Kidney capillary endothelial cell (primary cell): ENCODE measurements around the gene HDAC4.
A peak's percentile ranks its signal among the peaks of the same experiment; 100 is the strongest.

Experiments used
- DNase-seq: peaks from one replicate; pipeline ENCODE4 v3.0.0-alpha.2; 2018; ENCODE audit warnings: low spot score

The HDAC4 gene

GRCh38 chr2:239152239-239152915, 248.4 kb downstream of the HDAC4 start:
- DNase-seq, result no peak

DNA sequence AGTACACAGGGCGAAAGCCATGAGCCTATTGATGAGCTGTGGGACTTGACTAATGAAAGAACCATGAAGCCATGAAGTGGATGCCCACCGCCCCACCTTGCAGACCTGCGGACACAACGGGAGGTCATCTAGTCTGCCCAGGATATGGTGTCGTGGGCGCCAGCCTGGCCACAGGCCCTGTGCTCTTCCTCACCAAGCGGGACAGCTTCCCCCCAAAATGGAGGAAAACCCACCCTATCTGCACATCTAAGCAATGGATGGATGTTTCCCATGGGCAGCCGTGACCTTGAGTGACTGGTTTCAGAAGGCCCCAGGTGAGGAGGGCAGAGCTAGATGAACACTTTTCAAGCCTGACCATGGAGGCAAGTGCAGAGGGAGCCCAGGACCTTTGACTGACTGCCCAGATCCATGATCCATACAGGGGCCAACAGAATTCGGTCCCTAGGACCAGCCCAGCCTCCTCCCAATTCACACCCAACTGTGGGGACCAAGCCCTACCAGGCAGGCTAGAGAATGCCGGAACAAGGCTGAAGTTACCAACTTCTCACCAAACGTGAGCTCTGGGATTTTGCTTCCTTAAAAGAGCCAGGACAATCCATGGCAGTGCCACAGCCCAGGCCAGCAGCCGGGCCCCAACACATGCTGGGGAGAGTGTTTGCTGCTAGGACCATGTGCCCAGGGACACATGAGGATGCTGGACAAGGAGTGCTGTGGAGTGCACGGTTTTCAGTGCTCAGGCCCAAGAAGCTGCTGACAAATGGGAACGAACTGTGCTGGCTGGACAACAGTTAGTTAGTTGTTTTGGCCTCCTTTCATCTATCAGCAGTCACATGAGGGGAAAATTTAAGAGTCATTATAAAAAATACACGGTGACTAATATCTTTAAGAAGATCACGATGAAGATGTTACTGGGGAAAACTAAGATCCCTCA, 249.4 kb downstream of the HDAC4 start:
- DNase-seq, result no peak

DNA sequence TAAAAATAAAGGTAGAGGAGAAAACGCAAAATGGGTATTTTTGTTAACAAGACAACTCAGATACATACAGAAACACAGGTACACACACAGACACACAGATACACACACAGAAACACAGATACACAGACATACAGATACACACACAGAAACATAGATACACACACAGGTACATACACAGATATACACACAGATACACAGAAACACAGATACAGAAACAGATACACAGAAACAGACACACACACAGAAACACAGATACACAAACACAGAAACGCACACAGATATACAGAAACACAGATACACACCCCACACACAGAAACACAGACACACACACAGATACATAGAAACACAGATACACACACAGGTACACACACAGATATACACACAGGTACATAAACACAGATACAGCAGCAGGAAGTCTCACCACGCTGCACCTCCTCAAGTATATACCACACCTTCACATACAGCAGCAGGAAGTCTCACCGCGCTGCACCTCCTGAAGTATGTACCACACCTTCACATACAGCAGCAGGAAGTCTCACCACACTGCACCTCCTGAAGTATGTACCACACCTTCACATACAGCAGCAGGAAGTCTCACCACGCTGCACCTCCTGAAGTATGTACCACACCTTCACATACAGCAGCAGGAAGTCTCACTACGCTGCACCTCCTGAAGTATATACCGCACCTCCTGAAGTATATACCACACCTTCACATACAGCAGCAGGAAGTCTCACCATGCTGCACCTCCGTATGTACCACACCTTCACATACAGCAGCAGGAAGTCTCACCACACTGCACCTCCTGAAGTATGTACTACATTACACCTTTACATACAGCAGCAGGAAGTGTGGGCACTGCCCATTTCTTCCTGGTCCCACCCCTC, 250.5 kb downstream of the HDAC4 start:
- no peak for DNase-seq

DNA sequence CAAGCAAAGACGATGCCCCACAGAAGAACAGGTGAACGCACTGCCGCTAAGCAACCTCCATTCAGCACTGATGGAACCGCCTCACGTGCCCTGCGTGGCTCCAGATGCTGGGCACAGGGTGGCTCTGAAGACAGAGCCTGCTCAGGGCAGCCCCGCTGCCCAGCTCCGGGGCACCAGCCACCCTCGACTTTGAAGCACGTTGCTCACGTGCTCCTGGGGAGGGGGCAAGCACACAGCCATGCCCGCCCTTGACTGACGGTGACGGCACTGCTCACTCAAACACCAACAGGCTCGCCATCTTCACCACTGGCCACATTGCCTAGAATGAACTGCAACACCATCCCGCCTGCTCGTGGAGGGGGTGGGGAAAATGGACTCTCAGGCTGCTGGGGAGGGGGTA, 251.3 kb downstream of the HDAC4 start:
- DNase-seq, result no peak

DNA sequence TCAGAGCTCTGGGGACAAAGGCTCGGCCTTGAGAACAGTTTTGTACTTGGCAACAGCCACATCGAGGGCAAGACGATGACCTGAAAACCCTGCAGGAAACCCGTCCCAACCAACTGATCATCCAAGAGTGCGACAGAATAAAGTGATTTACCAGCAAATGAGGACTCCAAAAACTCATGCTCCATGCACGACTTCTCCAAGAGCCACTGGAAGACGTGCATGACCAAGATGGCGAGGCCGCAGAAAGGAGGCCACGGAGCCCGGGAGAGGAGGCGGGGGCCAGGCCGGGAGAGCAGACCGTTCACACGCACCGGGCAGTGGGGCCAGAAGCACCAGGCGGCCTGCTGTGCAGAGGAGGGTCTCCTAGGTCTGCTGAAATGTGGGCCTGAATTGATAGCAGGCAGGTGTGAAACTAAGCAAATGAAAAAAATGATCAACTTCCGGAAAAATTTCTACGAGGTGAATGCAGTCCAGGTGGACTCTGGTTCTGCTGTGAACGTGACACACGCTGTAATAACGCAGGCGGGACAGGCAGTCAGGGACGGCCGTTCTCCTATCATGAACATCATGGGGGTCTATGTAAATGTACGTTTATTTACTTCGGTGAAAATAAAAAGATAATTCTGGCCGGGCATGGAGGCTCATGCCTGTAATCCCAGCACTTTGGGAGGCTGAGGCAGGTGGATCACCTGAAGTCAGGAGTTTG, 252.2 kb downstream of the HDAC4 start:
- no peak for DNase-seq

DNA sequence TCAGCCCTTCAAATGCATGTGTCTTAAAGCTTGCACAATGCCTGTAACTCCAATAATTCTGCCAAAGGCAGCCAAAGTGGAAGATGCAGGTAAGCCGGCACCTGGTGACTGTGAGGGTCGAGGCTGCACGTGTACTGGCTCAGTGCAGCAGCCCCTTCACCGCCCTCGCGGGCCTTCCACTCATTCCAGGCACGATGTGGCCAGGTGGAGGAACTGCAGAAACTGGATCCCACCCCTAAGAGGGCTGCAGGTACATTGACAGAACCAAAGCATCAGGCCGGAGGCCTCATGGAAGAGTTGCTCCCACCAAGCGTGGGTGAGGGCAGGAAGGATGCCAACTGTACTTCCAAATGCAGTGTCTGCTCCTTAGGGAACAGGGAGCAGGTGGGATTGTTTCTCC, 253.4 kb downstream of the HDAC4 start:
- no peak for DNase-seq

DNA sequence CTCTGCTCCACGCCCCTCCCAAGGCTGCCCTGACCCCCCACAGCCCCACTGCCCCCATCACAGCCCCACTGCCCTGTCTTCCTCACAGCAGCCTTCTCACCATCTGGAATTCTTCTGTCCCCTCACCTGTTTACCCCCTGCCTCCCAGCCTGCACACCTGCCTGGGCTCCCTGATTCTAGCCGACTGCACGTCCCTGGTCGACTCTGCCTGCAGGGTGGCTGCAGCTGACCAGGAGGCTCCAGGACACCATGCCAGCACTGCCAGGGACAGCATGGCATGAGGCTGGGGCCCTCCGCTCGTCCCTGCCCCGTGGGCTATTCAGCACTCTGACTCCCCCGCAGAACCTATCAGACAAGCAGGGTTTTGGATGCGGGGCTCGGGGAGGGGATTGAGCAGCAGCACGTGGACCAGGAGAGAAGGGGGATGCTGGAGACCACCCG, 254.1 kb downstream of the HDAC4 start:
- no peak for DNase-seq

GRCh38 chr2:239146011-239146641, 254.7 kb downstream of the HDAC4 start:
- no peak for DNase-seq

DNA sequence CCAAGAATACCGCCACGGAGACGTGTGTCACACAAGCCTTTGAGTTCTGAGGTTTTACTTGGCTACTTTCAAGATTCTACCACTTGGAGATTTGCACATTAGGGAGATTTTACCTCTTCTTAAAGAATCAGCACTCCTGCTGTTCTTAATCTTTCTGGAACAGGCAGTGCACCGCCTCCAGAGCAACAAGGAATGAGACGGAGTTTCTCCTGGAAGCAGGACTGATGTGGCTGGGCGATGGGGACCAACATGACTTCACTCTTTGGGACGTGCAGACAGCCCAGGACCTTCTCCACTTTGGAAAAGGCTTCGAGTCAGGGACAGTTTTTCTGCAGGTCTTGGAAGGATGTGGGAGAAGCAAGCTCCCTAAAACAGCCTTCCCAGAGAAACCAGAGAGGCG, 255.2 kb downstream of the HDAC4 start:
- DNase-seq, result no peak

DNA sequence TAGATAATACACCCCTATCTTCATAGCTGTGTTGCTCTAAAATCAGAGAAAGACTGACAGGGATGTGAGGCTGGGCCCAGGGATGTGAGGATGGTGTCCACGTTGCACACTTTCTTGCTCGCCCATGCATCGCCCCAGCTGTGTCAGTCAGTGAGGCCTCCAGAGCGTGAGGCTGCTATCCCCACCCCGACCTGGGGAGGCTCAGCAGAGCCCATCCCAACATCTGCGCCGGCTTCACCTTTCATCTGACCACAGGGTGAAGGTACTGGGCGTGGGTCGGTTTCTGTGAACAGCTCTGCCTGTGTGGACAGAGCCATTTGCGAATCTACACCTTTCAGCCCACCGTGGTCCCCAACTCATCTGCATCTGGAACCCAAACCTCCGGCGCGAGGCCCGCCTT, 255.7 kb downstream of the HDAC4 start:
- no peak for DNase-seq

- DNase-seq, result no peak
Observed at GRCh38 chr2:239144713-239144999, 256.2 kb downstream of the HDAC4 start.

GRCh38 chr2:239143858-239144712, 256.7 kb downstream of the HDAC4 start:
- DNase-seq, result peak; percentile 24

- DNase-seq, result no peak
Observed at GRCh38 chr2:239142806-239143205, 258.0 kb downstream of the HDAC4 start.

- DNase-seq, result no peak
Observed at GRCh38 chr2:239142296-239142695, 258.5 kb downstream of the HDAC4 start.

GRCh38 chr2:239141021-239141760, 259.6 kb downstream of the HDAC4 start:
- DNase-seq, result no peak

- DNase-seq, result no peak
Observed at GRCh38 chr2:239140346-239141020, 260.3 kb downstream of the HDAC4 start.

DNA sequence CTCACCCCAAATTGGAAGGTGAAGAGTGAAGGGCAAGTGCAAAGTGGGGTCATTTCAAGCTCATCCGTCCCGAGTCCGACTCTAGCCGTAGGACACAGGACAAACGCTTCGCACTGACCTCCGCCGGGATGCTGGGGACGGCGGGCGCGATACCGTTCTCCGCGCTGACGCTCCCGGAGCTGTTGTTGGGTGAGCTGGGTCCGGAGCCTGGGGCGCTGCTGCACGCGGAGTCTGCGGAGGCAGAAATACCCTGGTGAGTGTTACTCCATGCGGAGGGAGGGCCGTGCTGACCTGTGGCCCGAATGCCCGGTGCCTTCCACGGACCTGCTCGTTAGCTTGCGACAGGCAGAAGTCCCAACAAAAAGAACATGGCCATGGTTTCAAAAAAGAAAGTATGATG, 261.3 kb downstream of the HDAC4 start:
- DNase-seq, result no peak

DNA sequence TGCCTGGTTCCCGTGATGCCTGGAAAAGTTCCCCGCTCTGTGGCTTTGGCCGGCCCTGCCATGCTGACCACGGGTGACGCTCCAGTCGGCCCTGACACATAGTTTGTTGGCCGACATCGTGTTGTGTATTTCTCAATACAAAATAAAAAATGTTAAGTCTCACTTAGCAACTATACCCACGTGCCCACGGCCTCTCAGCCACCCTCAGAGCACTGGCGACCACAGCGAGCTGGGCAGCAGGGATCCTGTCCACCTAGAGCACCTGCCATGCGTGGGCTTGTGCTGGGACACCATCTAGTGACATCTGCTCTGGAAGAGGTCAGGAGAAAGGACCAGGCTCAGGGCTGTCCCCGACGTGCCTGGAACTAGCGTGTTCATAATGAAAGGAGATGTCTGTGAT, 261.7 kb downstream of the HDAC4 start:
- DNase-seq, result no peak

DNA sequence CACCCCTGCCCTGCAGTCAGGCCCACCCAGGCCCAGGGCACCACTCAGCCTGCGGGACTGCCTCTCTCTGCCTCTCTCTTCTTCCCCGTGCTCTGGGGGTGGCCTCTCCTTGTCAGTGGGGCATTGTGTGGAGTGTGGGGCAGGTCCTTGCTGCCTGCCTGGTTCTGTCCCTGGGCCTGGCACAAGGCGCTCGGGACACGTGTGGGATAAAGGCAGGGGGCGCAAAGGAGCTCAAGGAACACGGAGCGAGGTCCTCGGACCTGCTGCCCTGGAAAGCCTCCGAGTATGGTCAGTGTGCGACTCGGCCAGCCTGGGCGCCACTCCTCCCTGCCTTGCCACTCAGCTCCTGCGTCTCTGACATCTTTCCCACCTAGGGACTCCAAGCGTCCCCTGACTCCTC, 262.2 kb downstream of the HDAC4 start:
- no peak for DNase-seq
